GM19099 (cell line): ENCODE data around the gene MAN2A2.

Source experiments
- POLR2A ChIP-seq: IDR thresholded peaks from 3 replicates; pipeline ENCODE4 v1.6.1; 2011; ENCODE audit warnings: low read depth; ENCODE audit not compliant: insufficient read length; ENCODE audit errors: extremely low read depth

MAN2A2 gene

DNA sequence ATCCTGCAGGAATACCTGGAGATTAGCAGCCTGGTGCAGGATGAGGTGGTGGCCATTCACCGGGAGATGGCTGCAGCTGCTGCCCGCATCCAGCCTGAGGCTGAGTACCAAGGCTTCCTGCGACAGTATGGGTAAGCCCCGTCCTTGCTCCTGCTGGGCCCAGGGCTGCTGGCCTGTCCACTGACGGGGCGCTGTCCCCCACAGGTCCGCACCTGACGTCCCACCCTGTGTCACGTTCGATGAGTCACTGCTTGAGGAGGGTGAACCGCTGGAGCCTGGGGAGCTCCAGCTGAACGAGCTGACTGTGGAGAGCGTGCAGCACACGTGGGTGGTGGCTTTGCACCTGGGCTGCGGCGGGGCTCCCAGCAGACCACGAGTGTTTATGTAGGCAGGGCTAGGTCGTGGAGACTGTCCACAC is 13.8 kb upstream of the MAN2A2 start:
- TF ChIP-seq POLR2A, result no peak

DNA sequence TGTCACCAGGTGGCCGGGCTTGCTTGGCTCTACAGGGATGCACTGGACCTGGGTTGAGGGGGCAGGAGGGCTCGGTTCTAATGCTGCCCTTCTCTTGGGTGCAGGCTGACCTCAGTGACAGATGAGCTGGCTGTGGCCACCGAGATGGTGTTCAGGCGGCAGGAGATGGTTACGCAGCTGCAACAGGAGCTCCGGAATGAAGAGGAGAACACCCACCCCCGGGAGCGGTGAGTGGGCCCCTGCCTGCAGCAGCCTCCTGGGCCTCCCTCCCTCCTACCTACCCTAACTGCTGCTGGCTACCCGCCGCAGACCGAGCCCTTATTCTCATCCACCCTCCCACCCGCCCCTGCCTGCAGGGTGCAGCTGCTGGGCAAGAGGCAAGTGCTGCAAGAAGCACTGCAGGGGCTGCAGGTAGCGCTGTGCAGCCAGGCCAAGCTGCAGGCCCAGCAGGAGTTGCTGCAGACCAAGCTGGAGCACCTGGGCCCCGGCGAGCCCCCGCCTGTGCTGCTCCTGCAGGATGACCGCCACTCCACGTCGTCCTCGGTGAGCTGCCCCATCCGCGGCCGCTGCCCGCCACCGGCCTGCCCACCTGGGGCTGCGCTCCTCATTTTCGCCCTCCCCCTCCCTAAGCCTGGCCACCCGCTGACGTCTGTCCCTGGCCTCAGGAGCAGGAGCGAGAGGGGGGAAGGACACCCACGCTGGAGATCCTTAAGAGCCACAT is 13.2 kb upstream of the MAN2A2 start:
- no peak for TF ChIP-seq POLR2A

DNA sequence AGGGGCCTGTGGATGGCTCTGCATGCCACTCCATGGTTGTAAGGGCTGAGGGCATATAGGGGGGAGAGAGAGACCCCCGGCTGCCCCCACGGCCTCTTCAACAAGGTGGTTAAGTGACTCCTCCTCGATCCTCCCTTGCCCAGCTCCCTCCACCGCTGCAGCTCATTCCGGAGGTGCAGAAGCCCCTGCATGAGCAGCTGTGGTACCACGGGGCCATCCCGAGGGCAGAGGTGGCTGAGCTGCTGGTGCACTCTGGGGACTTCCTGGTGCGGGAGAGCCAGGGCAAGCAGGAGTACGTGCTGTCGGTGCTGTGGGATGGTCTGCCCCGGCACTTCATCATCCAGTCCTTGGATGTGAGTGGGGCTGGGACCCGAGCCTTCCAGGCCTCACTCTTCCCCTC is 12.3 kb upstream of the MAN2A2 start:
- TF ChIP-seq POLR2A, result no peak

DNA sequence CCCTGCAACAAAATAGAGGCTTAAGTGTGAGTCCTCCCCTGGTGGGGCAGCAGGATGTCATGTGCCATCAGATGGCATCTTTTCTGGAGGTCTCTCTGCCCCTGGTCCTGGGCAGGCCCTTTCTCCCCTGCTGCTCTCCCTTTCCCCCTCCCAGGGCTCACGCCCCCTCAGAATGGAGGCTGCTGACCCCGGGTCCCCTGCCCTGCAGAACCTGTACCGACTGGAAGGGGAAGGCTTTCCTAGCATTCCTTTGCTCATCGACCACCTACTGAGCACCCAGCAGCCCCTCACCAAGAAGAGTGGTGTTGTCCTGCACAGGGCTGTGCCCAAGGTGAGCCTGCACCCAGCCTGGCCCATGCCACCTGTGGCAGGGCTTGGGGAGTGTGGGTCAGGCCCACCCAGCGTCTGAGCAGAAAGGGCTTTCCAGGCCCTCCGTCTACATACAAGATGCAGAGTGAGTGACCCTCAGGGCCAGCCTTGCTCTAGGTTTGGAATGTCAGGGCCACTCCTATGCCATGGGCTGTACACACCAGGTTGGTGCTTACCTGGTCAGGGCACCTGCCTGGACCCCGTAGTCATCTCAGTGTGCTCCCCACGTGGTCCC is 11.7 kb upstream of the MAN2A2 start:
- no peak for TF ChIP-seq POLR2A

DNA sequence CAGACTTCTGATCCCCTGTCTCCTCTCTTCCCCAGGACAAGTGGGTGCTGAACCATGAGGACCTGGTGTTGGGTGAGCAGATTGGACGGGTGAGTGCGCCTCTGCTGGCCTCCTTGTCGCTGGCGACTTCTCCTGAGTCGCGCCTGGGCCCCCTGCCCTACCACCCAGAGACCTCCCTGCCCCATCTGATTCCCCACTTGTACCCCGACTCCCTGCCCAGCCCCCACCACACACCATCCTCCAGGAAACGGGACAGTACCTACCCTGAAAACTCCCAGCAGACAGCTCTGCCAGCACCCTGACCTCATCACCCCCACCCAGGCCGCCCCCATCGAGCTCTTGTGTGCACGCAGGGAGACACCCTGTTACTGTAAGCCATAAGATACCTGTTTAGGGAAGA is 11.1 kb upstream of the MAN2A2 start:
- TF ChIP-seq POLR2A, result no peak

DNA sequence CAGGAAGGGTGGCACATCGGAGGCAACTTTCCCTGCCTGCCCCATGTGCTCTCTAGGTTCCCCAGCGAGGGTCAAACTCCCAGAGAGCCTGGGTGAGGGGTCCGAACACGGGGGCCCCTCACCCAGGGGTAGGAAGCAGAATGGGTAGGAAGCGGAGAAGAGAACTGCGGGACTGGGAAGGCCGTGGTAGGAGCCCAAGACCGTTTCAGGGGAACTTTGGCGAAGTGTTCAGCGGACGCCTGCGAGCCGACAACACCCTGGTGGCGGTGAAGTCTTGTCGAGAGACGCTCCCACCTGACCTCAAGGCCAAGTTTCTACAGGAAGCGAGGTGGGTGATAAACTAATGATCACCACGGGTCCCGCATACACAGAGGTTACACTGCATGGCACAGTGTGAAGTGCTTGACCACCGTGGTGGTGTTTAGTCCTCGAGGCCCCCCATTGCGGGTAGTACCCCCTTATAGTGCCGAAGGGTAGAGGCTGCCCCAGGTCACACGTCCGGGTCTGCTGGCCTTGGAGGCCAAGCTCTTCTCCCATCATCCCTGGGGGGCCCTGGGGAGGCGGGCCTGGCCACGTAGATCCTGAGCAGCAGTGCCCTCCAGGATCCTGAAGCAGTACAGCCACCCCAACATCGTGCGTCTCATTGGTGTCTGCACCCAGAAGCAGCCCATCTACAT is 10.5 kb upstream of the MAN2A2 start:
- TF ChIP-seq POLR2A, result no peak

DNA sequence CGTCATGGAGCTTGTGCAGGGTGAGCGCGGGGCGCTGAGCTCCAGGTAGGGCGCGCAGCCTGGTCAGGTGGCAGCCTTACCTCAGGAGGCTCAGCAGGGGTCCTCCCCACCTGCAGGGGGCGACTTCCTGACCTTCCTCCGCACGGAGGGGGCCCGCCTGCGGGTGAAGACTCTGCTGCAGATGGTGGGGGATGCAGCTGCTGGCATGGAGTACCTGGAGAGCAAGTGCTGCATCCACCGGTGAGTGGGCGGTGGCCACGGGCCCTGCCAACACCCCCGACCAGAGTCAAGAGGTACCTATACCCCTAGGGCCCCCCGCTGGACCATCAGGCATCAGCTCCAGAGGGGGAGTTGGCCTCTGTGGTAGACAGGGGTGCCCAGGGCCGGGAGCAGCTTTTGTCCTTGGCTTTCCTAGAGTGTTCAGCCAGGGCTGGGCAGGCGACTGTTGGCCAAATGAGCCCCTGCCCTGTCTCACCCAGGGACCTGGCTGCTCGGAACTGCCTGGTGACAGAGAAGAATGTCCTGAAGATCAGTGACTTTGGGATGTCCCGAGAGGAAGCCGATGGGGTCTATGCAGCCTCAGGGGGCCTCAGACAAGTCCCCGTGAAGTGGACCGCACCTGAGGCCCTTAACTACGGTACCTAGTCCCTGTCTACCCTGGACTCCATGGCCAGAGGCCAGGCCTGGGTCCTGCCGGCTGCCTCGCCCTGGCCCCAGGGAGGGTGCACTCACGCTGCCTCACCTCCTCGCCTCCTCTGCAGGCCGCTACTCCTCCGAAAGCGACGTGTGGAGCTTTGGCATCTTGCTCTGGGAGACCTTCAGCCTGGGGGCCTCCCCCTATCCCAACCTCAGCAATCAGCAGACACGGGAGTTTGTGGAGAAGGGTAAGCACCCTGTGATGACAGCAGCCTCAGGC is 9.7 kb upstream of the MAN2A2 start:
- no peak for TF ChIP-seq POLR2A

DNA sequence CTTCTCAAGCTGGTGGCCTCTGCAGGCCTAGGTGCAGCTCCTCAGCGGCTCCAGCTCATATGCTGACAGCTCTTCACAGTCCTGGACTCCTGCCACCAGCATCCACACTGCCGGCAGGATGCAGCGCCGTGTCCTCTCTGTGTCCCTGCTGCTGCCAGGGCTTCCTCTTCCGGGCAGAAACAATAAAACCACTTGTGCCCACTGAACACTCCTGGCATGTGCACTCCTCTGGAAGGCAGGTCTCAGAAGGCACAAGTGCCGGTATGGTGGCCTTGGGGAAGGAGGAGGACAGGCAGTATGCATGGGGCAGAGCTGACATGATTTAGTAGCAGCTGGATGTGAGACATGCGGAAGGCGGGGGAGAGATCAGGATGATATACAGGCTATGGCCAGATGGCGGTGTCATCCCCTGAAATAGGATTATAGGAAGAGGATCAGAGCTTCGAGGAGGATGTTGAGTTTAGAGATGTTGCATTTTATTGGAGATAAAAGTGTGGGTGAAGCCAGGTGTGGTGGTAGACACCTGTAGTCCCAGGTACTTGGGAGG is 7.5 kb upstream of the MAN2A2 start:
- TF ChIP-seq POLR2A, result no peak

DNA sequence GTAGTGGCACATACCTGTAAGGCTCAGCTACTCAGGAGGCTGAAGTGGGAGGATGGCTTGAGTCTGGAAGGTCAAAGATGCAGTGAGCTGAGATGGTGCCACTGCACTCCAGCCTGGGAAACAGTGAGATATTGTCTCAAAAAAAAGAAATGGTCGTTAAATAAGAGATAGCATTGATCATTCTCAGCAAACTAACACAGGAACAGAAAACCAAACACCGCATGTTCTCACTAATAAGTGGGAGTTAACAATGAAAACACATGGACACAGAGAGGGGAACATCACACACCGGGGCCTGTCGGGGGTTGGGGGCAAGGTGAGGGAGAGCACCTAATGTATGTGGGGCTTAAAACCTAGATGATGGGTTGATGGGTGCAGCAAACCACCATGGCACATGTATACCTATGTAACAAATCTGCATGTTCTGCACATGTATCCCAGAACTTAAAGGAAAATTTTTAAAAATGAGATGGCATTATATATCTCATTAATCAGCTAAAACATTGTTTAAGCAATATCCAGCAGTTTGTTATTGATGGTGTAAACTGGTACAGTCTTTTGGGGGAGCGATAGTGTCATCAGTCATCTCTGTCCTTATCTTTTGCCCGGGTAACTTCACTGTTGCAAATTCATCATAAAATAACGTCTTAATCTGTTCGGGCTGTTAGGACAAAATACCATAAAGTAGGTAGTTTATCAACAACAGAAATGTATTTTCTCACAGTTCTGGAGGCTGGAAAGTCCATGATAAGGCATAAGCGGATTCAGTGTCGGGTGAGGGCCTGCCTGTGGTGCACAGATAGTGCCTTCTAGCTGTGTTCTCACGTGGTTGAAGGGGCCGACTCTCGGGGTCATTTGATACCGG is 1.7 kb upstream of the MAN2A2 start:
- TF ChIP-seq POLR2A, result no peak

DNA sequence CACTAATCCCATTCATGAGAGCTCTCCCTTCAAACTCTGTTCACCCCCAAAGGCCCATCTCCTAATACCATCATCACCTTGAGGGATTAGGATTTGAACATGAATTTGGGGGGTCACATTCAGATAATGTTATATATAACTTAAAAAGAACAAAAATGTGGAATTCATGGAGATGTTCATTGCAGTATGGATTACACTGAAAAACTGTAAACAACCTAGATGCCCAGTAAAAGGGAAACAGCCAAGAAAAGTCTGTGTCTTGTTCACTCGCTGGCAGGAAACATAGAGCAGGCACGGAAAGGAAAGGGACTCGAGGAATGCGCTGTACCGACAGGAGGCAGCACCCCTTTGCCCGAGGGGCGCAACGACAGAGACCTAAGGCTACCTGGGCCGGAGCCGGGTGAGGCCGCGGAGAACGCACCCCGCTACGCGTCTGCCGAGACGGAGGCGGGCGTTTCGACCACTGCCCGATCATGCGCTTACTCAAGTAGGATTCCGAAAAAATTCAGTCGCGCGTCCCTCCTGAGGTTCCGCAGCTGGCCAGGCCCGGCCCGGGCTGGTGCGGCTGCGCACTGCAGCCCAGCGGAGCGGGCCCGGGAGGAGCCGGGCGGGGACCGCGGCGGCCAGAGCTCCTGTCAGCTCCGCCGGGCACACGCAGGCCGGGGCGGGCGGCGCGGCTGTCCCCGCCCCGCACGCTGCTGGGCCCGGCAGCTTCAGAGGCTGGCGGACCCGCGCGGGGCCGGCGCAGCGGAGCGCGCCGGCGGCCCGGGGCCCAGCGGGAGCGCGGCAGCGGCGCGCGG is 862 bp upstream of the MAN2A2 start:
- TF ChIP-seq POLR2A, result peak; percentile 79

DNA sequence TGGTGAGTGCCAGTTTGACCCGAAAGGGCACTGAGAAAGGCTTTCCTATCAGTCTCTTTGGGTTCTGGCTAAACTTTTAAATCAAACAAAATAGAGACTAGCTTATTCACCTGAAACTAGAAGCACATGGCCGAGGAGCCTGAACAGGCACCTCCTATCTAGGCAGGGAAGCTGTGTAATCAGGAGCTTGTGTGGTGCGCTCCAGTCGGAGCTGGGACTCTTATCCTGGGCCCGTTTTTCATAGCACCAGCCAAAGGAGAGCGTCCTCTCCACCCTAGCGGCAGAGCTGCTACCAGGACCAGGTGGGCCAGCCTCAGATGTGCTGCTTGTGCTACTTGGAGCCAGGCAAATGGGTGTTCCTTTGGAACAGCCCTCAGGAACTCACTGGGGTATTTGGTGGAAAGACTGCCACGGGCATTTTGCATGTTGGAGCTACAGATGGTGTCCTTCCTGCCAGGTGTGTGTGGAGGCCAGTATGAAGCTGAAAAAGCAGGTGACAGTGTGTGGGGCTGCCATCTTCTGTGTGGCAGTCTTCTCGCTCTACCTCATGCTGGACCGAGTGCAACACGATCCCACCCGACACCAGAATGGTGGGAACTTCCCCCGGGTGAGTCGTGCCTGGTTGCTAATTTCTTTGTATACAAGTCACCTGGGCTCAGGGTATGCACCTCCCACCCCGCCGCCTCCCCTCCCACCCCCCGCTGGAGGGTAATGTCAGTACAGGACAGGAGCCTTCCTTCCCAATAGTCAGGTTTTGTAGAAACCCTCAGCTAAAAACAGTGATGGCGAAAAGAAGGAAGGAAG is 833 bp downstream of the MAN2A2 start:
- no peak for TF ChIP-seq POLR2A

DNA sequence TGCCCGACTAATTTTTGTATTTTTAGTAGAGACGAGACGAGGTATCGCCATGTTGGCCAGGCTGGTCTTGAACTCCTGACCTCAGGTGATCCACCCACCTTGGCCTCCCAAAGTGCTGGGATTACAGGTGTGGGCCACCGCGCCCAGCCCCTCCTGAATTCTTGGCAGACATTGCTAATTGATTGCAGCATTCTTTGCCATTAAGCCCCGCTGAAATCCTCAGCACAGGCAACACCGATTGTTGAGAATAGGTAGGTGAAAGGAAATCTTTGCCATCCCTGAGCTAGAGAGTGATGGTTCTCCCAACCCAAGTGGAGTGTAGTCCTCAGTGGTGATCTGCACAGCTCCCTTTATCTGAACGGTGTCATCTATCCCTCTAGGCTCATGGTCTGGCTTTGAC is 1.6 kb downstream of the MAN2A2 start:
- no peak for TF ChIP-seq POLR2A
